Nephron (organoid): ENCODE results near the gene MICU2.

Experiments
- H3K27ac Mint-ChIP-seq, 3 experiments: 2 replicates each; pipeline ENCODE4 v1.8.0; 2020; ENCODE audit warnings: mixed read lengths in 3 of 3, mild to moderate bottlenecking in 2 of 3, moderate library complexity in 1 of 3
- H3K27me3 Mint-ChIP-seq: 2 replicates; pipeline ENCODE4 v1.8.0; 2021; ENCODE audit warnings: low read depth, mild to moderate bottlenecking, moderate library complexity, mixed read lengths
- H3K36me3 Mint-ChIP-seq: 2 replicates; pipeline ENCODE4 v1.8.0; 2020; ENCODE audit warnings: low read depth, mixed read lengths
- H3K4me1 Mint-ChIP-seq: 2 replicates; pipeline ENCODE4 v1.8.0; 2020; ENCODE audit warnings: mixed read lengths
- H3K4me3 Mint-ChIP-seq, 3 experiments: 2 replicates each; pipeline ENCODE4 v1.8.0; 2020; ENCODE audit warnings: mild to moderate bottlenecking in 3 of 3, mixed read lengths in 3 of 3, moderate library complexity in 2 of 3
- H3K9me3 Mint-ChIP-seq: 2 replicates; pipeline ENCODE4 v1.8.0; 2020; ENCODE audit warnings: mixed read lengths
- TF ChIP-seq, protein P1 (sequence below), 3 experiments: fragments of 200-600 bp; sonication (generic); IDR thresholded peaks; one replicate each; pipeline ENCODE4 v1.5.0; 2021; ENCODE audit warnings: antibody characterized with exemption in 3 of 3; ENCODE audit not compliant: unreplicated experiment in 3 of 3

MICU2 gene

DNA sequence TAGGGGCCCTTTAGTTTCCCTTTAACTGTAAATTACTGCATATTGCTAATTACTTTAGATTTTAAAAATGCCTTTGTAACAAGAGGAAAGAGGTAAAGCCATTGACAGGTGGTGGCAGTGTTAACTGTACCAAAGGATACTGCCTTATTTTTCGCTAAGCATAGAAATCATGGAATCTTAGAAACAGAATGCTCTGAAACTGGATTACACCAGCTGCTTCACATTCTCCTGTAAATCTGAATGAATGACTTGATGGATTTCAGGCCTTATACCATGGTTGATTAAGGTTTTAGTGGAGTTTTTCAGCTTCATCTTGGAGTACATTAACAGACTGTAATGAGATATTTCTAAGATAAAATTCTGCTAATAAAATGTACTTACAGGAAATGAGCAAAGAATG, 25.2 kb downstream of the MICU2 start:
- no peaks in the 10 kb centered on the region for H3K27me3 Mint-ChIP-seq
- H3K36me3 Mint-ChIP-seq, result peaks cover 18% of the 10 kb centered on the region
- H3K4me1 Mint-ChIP-seq, result peaks cover 53% of the 10 kb centered on the region
- TF ChIP-seq, protein P1, sequence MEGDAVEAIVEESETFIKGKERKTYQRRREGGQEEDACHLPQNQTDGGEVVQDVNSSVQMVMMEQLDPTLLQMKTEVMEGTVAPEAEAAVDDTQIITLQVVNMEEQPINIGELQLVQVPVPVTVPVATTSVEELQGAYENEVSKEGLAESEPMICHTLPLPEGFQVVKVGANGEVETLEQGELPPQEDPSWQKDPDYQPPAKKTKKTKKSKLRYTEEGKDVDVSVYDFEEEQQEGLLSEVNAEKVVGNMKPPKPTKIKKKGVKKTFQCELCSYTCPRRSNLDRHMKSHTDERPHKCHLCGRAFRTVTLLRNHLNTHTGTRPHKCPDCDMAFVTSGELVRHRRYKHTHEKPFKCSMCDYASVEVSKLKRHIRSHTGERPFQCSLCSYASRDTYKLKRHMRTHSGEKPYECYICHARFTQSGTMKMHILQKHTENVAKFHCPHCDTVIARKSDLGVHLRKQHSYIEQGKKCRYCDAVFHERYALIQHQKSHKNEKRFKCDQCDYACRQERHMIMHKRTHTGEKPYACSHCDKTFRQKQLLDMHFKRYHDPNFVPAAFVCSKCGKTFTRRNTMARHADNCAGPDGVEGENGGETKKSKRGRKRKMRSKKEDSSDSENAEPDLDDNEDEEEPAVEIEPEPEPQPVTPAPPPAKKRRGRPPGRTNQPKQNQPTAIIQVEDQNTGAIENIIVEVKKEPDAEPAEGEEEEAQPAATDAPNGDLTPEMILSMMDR (IDR thresholded peaks at IDR 0.05; ENCODE audit: unreplicated experiment in 3 of 3), result no peak
- H3K9me3 Mint-ChIP-seq, result no peaks in the 10 kb centered on the region
- no peak overlapping the region for H3K4me3 Mint-ChIP-seq
- H3K27ac Mint-ChIP-seq, result peak overlapping the region; percentile 48 to 65 (median 62)

DNA sequence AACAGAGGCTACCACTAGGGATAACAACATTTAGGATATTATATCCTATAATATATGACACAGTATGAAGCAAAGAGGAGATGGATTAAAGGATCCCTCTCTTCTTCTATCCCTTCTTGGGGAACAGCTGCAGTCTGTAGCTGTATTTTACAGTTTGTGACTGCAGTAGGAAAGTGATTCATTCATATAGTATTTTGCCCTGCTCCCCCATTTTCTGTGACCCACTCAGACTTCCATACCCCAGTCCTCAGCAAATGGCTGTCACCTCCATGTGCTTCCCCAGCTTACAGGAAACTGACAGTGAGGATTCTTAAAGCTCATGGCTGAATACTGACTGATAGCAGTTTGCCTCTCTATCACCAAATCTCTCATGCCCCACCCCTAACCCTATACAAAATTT, 27.5 kb downstream of the MICU2 start:
- H3K27me3 Mint-ChIP-seq, result no peaks in the 10 kb centered on the region
- peak overlapping the region; percentile 32 to 90 (median 57) for H3K27ac Mint-ChIP-seq
- H3K36me3 Mint-ChIP-seq, result peaks cover 5% of the 10 kb centered on the region
- H3K4me3 Mint-ChIP-seq, result no peak overlapping the region
- no peaks in the 10 kb centered on the region for H3K9me3 Mint-ChIP-seq
- H3K4me1 Mint-ChIP-seq, result peaks cover 53% of the 10 kb centered on the region
- TF ChIP-seq, protein P1 (IDR thresholded peaks at IDR 0.05; ENCODE audit: unreplicated experiment in 3 of 3), result no peak

DNA sequence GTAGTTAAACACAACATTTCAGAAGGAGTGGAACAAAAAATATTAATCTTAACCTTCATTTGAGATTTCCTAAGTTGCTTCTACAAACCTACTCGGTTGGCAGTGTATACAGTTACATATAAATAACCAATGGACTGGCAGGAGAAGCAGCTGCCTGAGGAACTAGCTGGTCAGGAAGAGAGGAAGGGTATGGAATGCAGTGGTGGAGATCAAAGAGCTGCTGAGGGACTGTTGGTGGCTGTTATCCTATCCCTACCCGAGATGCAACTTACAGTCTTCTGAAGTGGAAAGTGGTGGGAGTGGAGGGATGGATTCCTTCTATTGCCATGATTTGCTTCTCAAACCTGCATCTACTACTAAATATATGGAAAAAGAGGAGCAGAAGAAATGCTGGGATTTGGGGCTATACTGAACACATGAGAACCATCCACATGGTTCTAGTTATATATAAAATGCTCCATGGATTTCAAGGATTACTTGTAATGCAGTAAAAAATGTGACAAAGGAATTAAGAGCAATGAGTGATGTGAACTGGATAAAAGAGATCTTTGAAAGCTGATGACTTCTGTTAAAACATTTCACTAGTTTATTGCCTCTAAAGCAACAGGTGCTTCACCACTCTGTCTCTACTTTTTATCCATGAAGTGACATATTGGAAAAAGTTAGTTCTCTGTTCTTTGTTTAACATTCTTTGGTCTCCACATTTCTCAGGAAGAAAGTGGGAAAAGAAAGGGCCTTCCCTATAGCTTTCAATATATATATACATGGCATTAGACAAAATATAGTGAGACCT, 29.9 kb downstream of the MICU2 start:
- H3K4me1 Mint-ChIP-seq, result peaks cover 48% of the 10 kb centered on the region
- peak overlapping the region; percentile 32 to 90 (median 84) for H3K27ac Mint-ChIP-seq
- no peaks in the 10 kb centered on the region for H3K27me3 Mint-ChIP-seq
- H3K9me3 Mint-ChIP-seq, result no peaks in the 10 kb centered on the region
- H3K36me3 Mint-ChIP-seq, result no peaks in the 10 kb centered on the region
- TF ChIP-seq, protein P1 (IDR thresholded peaks at IDR 0.05; ENCODE audit: unreplicated experiment in 3 of 3), result no peak
- no peak overlapping the region for H3K4me3 Mint-ChIP-seq

DNA sequence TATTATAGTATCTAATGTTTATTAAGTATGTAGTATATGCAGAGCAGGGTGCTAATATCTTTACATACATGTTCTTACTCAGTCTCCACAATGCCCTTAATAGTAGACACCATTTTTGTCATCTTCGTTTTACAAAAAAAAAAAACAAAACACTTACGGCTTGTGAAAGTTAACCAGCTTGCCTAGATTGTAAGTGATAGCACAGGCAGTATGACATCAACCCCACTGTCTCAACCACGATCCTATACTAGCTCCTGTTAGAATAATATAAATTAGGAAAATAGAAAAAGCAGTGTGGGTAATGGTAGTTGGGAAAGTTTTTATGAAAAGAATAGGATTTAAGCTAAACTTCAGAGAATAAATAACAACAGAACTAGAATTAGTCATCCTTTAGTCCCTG, 34.3 kb downstream of the MICU2 start:
- TF ChIP-seq, protein P1 (IDR thresholded peaks at IDR 0.05; ENCODE audit: unreplicated experiment in 3 of 3), result no peak
- H3K4me3 Mint-ChIP-seq, result no peak overlapping the region
- H3K4me1 Mint-ChIP-seq, result peaks cover 40% of the 10 kb centered on the region
- H3K9me3 Mint-ChIP-seq, result no peaks in the 10 kb centered on the region
- peak overlapping the region in 1 of 3 experiments; percentile 20 for H3K27ac Mint-ChIP-seq
- H3K36me3 Mint-ChIP-seq, result peaks cover 11% of the 10 kb centered on the region
- H3K27me3 Mint-ChIP-seq, result no peaks in the 10 kb centered on the region

DNA sequence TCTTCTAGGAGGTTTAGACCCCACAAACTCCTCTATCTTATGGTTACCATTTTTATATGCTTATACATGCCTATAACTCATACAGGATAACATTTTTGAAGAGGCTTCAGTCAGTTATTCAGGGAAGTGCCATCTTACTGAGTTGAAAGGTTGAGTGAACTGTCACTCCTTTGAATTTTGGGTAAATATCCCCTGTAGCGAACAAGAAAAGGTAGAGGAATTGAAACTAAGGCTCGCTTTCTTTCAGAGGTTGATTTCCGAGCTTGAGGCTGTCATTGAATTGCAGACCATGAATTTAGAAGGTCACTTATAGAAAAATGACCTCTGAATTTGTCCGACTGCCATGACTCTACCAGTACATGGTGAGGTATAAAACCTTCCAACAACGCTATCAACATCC, 35.1 kb downstream of the MICU2 start:
- TF ChIP-seq, protein P1 (IDR thresholded peaks at IDR 0.05; ENCODE audit: unreplicated experiment in 3 of 3), result no peak
- H3K36me3 Mint-ChIP-seq, result peaks cover 19% of the 10 kb centered on the region
- no peaks in the 10 kb centered on the region for H3K9me3 Mint-ChIP-seq
- peak overlapping the region in 1 of 3 experiments; percentile 42 for H3K27ac Mint-ChIP-seq
- no peak overlapping the region for H3K4me3 Mint-ChIP-seq
- H3K4me1 Mint-ChIP-seq, result peaks cover 32% of the 10 kb centered on the region
- H3K27me3 Mint-ChIP-seq, result no peaks in the 10 kb centered on the region

DNA sequence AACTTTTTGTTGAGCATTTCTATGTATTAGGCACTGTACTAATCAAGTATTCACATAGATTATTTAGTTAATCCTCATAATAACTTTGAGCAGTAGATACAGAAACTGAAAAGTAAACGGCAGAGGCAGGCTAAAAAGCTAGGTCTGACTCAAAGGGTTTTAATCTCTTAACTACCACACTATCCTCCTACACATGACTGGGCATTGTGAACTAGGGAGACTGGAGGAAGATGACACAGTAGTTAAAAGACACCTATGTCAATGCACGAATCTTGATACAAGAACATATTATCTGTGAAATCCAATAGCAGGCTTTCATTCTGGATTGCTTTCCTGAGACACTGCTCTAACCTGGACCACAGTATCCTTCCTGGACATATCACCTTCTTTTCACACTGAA, 36.3 kb downstream of the MICU2 start:
- no peaks in the 10 kb centered on the region for H3K27me3 Mint-ChIP-seq
- peaks cover under 1% of the 10 kb centered on the region for H3K9me3 Mint-ChIP-seq
- H3K4me1 Mint-ChIP-seq, result peaks cover 28% of the 10 kb centered on the region
- H3K4me3 Mint-ChIP-seq, result no peak overlapping the region
- peaks cover 31% of the 10 kb centered on the region for H3K36me3 Mint-ChIP-seq
- H3K27ac Mint-ChIP-seq, result peak overlapping the region in 2 of 3 experiments; percentile 40
- TF ChIP-seq, protein P1 (IDR thresholded peaks at IDR 0.05; ENCODE audit: unreplicated experiment in 3 of 3), result no peak
